Right lobe of liver (tissue), 6 donors: ENCODE measurements around the gene PMEPA1. TPM values are rescaled to one million over a fixed set of nuclear protein-coding genes. Genes with fewer than 3 reads are reported as not detected.
"Not testable (repeated sequence)": the region's sequence is repeated elsewhere in the genome, so short reads cannot be mapped to it uniquely, and the experiment has no call there.

Experiments used
- ATAC-seq, 4 donors: fragments of 200-7000 bp; cut with Tn5 transposase; one replicate each; pipeline ENCODE4 v1.9.1; 2020; ENCODE audit warnings: mild to moderate bottlenecking in 4 of 4, moderate library complexity in 4 of 4
- DNase-seq, 3 donors: peaks; one replicate each; pipeline ENCODE4 v3.0.0-alpha.2; 2020
- H3K27ac ChIP-seq, 3 donors: fragments of 200-600 bp; one replicate each; pipeline ENCODE4 v1.8.0; 2022
- H3K27me3 ChIP-seq, 2 donors: fragments of 200-600 bp; one replicate each; pipeline ENCODE4 v1.8.0; 2022
- H3K36me3 ChIP-seq, 4 donors: fragments of 200-600 bp; sonication (generic) in 1 of 4; one replicate each; pipeline versions ENCODE4 v1.5.1 to v1.8.0; 2017 to 2022; ENCODE audit warnings: control low read depth in 1 of 4
- H3K4me1 ChIP-seq, 4 donors: fragments of 200-600 bp; sonication (generic) in 1 of 4; one replicate each; pipeline versions ENCODE4 v1.5.1 to v1.8.0; 2017 to 2022; ENCODE audit warnings: control low read depth in 1 of 4
- H3K4me3 ChIP-seq, 3 donors: fragments of 200-600 bp; one replicate each; pipeline ENCODE4 v1.8.0; 2022
- H3K9me3 ChIP-seq, 4 donors: fragments of 200-600 bp; sonication (generic) in 1 of 4; one replicate each; pipeline versions ENCODE4 v1.5.1 to v1.8.0; 2017 to 2022; ENCODE audit warnings: control low read depth in 1 of 4
- POLR2A ChIP-seq: fragments of 450-650 bp; IDR thresholded peaks from one replicate; pipeline ENCODE4 v1.6.1; 2017; ENCODE audit warnings: antibody characterized with exemption, mild to moderate bottlenecking
- WGBS: methylation state at CpG from one replicate; pipeline ENCODE4 v1.1.6; 2018; ENCODE audit warnings: low coverage, low lambda C conversion rate; ENCODE audit not compliant: insufficient coverage; ENCODE audit errors: missing lambda C conversion rate; 5-methylcytosine and 5-hydroxymethylcytosine counted together
- intact Hi-C, 2 donors: fragments of 100-400 bp; cut with DNase I; formaldehyde crosslinking; loops; one replicate each; pipeline versions ENCODE4 v1.11.2 to v1.14.1; 2022
- total RNA-seq, 6 experiments: library from RNA; depleted of rRNA in 2 of 6; stranded (reverse); fragments of >200 nt in 2 of 6; fragmentation: NEBNext Ultra II Directional in 3 of 6; extraction: Animal tissue kit (Norgen Biotek cat#: 25700) in 3 of 6; gene quantifications; one replicate each; pipeline versions ENCODE4 v1.1.0 to v1.2.4, GENCODE V29; 2016 to 2023
- TF ChIP-seq, protein P1 (sequence below), 4 donors: fragments of 200-600 bp in 3 of 4; fragments of 450-650 bp in 1 of 4; IDR thresholded peaks; one replicate each; pipeline versions ENCODE4 v1.5.1 to v1.8.0; 2016 to 2022; ENCODE audit warnings: antibody characterized with exemption in 4 of 4, mild to moderate bottlenecking in 2 of 4
- donor health status: DM: no; HTN: yes; CAD: no.
- donor health status: DM: no; HTN: no; CAD: no.
- donor health status: DM: no; HTN: no; CAD: no.
- donor health status: DM: no; HTN: yes; CAD: no.
- donor health status: DM: no; HTN: yes; CAD: no.

PMEPA1 gene
- total RNA-seq, 6 experiments from 2014 or later: 0.50 to 2.3 (median 1.4) TPM

GRCh38 chr20:57632286-57632685 lies 77.5 kb downstream of the PMEPA1 start:
- Histone ChIP-seq H3K9me3 (no peaks in the 10 kb centered on the region), H3K27ac (no peak overlapping the region), H3K4me3 (no peak overlapping the region), H3K36me3 (no peaks in the 10 kb centered on the region), H3K27me3 (no peaks in the 10 kb centered on the region), H3K4me1 (no peaks in the 10 kb centered on the region)
- intact Hi-C loops: no loop called here
- ATAC-seq: no peak
- DNase-seq: no peak
- no peak for TF ChIP-seq POLR2A
- TF ChIP-seq, protein P1, sequence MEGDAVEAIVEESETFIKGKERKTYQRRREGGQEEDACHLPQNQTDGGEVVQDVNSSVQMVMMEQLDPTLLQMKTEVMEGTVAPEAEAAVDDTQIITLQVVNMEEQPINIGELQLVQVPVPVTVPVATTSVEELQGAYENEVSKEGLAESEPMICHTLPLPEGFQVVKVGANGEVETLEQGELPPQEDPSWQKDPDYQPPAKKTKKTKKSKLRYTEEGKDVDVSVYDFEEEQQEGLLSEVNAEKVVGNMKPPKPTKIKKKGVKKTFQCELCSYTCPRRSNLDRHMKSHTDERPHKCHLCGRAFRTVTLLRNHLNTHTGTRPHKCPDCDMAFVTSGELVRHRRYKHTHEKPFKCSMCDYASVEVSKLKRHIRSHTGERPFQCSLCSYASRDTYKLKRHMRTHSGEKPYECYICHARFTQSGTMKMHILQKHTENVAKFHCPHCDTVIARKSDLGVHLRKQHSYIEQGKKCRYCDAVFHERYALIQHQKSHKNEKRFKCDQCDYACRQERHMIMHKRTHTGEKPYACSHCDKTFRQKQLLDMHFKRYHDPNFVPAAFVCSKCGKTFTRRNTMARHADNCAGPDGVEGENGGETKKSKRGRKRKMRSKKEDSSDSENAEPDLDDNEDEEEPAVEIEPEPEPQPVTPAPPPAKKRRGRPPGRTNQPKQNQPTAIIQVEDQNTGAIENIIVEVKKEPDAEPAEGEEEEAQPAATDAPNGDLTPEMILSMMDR (IDR thresholded peaks at IDR 0.05): no peak
- 60% methylated on average over 2 of the region's 2 CpGs for WGBS

- 31% methylated on average over 4 of the region's 4 CpGs for WGBS
- ATAC-seq (peak; percentile 17 to 37 (median 25)), DNase-seq (no peak)
- intact Hi-C loops: no loop called here
- H3K4me1 ChIP-seq: no peaks in the 10 kb centered on the region
- no peak overlapping the region for H3K4me3 ChIP-seq
- no peaks in the 10 kb centered on the region for H3K36me3 ChIP-seq
- H3K9me3 ChIP-seq: no peaks in the 10 kb centered on the region
- no peaks in the 10 kb centered on the region for H3K27me3 ChIP-seq
- TF ChIP-seq, protein P1 (IDR thresholded peaks at IDR 0.05): no peak
- no peak for TF ChIP-seq POLR2A
- no peak overlapping the region for H3K27ac ChIP-seq
Measured at GRCh38 chr20:57630061-57630460, 79.8 kb downstream of the PMEPA1 start.

- H3K4me3 ChIP-seq, H3K27me3 ChIP-seq, DNase-seq, H3K36me3 ChIP-seq, ATAC-seq, H3K4me1 ChIP-seq, H3K9me3 ChIP-seq, intact Hi-C loops, H3K27ac ChIP-seq: not testable (repeated sequence)
- WGBS: 49% methylated on average over 6 of the region's 9 CpGs
Measured at GRCh38 chr20:57629491-57629901, 80.3 kb downstream of the PMEPA1 start.

- intact Hi-C loops, DNase-seq, H3K9me3 ChIP-seq, H3K27me3 ChIP-seq, H3K4me3 ChIP-seq, H3K4me1 ChIP-seq, H3K36me3 ChIP-seq, ATAC-seq: not testable (repeated sequence)
- WGBS: 92% methylated on average over 2 of the region's 12 CpGs
- peak overlapping the region in 2 of 3 donors; percentile 47 to 63 for H3K27ac ChIP-seq
Measured at GRCh38 chr20:57628962-57629308, 80.9 kb downstream of the PMEPA1 start.

- H3K36me3 ChIP-seq: no peaks in the 10 kb centered on the region
- WGBS: 49% methylated on average over 13 of the region's 29 CpGs
- ATAC-seq (peak; percentile 78 to 90 (median 84)), DNase-seq (no peak)
- TF ChIP-seq, protein P1 (IDR thresholded peaks at IDR 0.05): no peak
- no peak for TF ChIP-seq POLR2A
- H3K27ac ChIP-seq: peak overlapping the region; percentile 10 to 77 (median 48)
- no peak overlapping the region for H3K4me3 ChIP-seq
- H3K4me1 ChIP-seq: no peaks in the 10 kb centered on the region
- no peaks in the 10 kb centered on the region for H3K9me3 ChIP-seq
- no peaks in the 10 kb centered on the region for H3K27me3 ChIP-seq
- intact Hi-C loops: no loop called here
Measured at GRCh38 chr20:57628047-57628961, 81.5 kb downstream of the PMEPA1 start.
